GM13977 (cell line): ENCODE data around the gene PXDN.

Experiments
- DNase-seq: peaks from one replicate; pipeline ENCODE4 v3.0.0; 2012; ENCODE audit warnings: low spot score
- in situ Hi-C: fragments of 300-500 bp; cut with MboI; formaldehyde crosslinking; loops from one replicate; pipeline ENCODE4 v1.12.0; 2022; ENCODE audit warnings: low sequenced_read_pairs, low pct_unique_long_range_greater_than_20kb, mixed read lengths, inconsistent platforms; ENCODE audit not compliant: unreplicated experiment
- TF ChIP-seq, protein P1 (sequence below): IDR thresholded peaks from 2 replicates; pipeline ENCODE4 v1.5.1; 2012; ENCODE audit warnings: mild to moderate bottlenecking, control low read depth; ENCODE audit not compliant: insufficient read depth; ENCODE audit errors: extremely low read depth, missing control alignments

The PXDN gene

DNA sequence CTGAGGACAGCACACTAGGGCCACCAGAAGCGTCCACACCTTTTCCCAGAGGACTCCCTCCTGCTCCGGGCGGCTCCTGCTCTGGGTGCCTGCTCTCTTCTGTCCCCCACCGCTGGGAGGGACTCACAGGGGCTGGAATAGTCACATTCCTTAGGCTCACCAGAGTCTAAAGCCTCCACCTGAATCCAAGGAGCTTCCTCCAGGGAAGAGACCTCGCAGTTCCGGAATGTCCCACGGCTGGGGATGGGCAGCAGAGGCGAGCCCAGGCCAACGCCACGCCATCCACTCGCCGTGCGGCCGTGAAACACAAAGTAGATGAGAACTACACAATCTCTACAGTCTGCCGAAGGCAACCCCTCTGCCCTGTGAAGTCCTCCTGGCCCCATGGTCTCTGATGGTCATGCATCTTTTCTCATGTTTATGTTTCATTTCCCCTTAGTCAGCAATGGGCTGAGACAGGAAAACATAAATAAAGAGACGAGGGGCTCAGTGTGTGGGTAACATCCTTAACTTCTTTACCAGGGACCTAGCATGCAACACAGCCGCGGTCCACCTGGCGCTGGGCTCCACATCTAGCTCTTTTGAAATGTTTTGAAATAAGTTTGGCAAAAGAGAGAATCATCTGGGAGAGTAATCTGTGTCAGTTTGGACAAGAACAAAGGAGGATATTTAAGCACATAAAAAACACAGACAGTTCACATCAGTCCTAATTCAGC, 98.4 kb downstream of the PXDN start:
- TF ChIP-seq, protein P1, sequence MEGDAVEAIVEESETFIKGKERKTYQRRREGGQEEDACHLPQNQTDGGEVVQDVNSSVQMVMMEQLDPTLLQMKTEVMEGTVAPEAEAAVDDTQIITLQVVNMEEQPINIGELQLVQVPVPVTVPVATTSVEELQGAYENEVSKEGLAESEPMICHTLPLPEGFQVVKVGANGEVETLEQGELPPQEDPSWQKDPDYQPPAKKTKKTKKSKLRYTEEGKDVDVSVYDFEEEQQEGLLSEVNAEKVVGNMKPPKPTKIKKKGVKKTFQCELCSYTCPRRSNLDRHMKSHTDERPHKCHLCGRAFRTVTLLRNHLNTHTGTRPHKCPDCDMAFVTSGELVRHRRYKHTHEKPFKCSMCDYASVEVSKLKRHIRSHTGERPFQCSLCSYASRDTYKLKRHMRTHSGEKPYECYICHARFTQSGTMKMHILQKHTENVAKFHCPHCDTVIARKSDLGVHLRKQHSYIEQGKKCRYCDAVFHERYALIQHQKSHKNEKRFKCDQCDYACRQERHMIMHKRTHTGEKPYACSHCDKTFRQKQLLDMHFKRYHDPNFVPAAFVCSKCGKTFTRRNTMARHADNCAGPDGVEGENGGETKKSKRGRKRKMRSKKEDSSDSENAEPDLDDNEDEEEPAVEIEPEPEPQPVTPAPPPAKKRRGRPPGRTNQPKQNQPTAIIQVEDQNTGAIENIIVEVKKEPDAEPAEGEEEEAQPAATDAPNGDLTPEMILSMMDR: no peak
- in situ Hi-C loops: no loop called here
- DNase-seq: no peak

- in situ Hi-C loops: no loop called here
- TF ChIP-seq, protein P1: no peak
- DNase-seq: no peak
These were observed 99.9 kb downstream of the PXDN start for GRCh38 chr2:1644427-1644826.

GRCh38 chr2:1642993-1643619, 101.2 kb downstream of the PXDN start:
- TF ChIP-seq, protein P1: no peak
- DNase-seq: no peak
- in situ Hi-C loops: no loop called here

- in situ Hi-C loops: no loop called here
- DNase-seq: no peak
- TF ChIP-seq, protein P1: no peak
These were observed 102.1 kb downstream of the PXDN start for GRCh38 chr2:1642066-1642861.

GRCh38 chr2:1641523-1641922, 102.8 kb downstream of the PXDN start:
- in situ Hi-C loops: no loop called here
- no peak for DNase-seq
- TF ChIP-seq, protein P1: no peak

- TF ChIP-seq, protein P1: no peak
- in situ Hi-C loops: no loop called here
These were observed 103.8 kb downstream of the PXDN start for GRCh38 chr2:1640301-1641135.

More at GRCh38 chr2:1640301-1641135, 103.8 kb downstream of the PXDN start:
- no peak for DNase-seq
